Measurements from ENCODE around the gene SPAG17.

GRCh38 chr1:117964290-117965038 lies 220.6 kb downstream of the SPAG17 start:
- TF ChIP-seq, protein P1, sequence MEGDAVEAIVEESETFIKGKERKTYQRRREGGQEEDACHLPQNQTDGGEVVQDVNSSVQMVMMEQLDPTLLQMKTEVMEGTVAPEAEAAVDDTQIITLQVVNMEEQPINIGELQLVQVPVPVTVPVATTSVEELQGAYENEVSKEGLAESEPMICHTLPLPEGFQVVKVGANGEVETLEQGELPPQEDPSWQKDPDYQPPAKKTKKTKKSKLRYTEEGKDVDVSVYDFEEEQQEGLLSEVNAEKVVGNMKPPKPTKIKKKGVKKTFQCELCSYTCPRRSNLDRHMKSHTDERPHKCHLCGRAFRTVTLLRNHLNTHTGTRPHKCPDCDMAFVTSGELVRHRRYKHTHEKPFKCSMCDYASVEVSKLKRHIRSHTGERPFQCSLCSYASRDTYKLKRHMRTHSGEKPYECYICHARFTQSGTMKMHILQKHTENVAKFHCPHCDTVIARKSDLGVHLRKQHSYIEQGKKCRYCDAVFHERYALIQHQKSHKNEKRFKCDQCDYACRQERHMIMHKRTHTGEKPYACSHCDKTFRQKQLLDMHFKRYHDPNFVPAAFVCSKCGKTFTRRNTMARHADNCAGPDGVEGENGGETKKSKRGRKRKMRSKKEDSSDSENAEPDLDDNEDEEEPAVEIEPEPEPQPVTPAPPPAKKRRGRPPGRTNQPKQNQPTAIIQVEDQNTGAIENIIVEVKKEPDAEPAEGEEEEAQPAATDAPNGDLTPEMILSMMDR (IDR thresholded peaks at IDR 0.05): no peak
- TF ChIP-seq POLR2A (IDR thresholded peaks at IDR 0.05) (no peak), EP300 (IDR thresholded peaks at IDR 0.05) (no peak)

All from ovary (tissue), 3 donors.